Activated CD4-positive, alpha-beta T cell treated with anti-CD3 and anti-CD28 coated beads, Interleukin-10, Interleukin-2, amounts not matched to agents 100 ng/mL and 50 ng/mL, durations not matched to agents 16 hours and 8 hours (primary cell): ENCODE results near the gene KIF4A.
"Not testable (repeated sequence)": the region's sequence is repeated elsewhere in the genome, so short reads cannot be mapped to it uniquely, and the experiment has no call there.

Experiments used
- DNase-seq: peaks from one replicate; pipeline ENCODE4 v3.0.0-alpha.2; 2020

The KIF4A gene

GRCh38 chrX:70289793-70290770, at the start of gene KIF4A, which contains the start of gene PDZD11:
TSS of gene KIF4A (plus strand) at chrX:70290104. CDS start at chrX:70290459, 355 bp downstream.
TSS of gene PDZD11 (minus strand) at chrX:70289927. CDS start at chrX:70289341, 586 bp downstream.
- DNase-seq = peak; percentile 91

GRCh38 chrX:70240751-70241150, 49.2 kb upstream of the KIF4A start:
- no peak for DNase-seq

- no peak for DNase-seq
Measured at GRCh38 chrX:70241501-70241900, 48.4 kb upstream of the KIF4A start.

- not testable (repeated sequence) for DNase-seq
Measured at GRCh38 chrX:70243601-70244000, 46.3 kb upstream of the KIF4A start.

GRCh38 chrX:70244881-70245280, 45.0 kb upstream of the KIF4A start:
- no peak for DNase-seq

GRCh38 chrX:70247252-70247651, 42.7 kb upstream of the KIF4A start:
- no peak for DNase-seq

GRCh38 chrX:70252491-70252890, 37.4 kb upstream of the KIF4A start:
- no peak for DNase-seq

GRCh38 chrX:70253377-70254062, 36.4 kb upstream of the KIF4A start:
- peak; percentile 20 for DNase-seq

- DNase-seq = no peak
Measured at GRCh38 chrX:70254063-70254400, 35.9 kb upstream of the KIF4A start.

GRCh38 chrX:70254909-70255308, 35.0 kb upstream of the KIF4A start:
- DNase-seq = no peak

- no peak for DNase-seq
Measured at GRCh38 chrX:70255452-70255851, 34.5 kb upstream of the KIF4A start.

- DNase-seq = no peak
Measured at GRCh38 chrX:70257423-70258288, 32.2 kb upstream of the KIF4A start.

GRCh38 chrX:70260104-70260503, 29.8 kb upstream of the KIF4A start, which contains the start of gene P2RY4:
TSS of gene P2RY4 (minus strand) at chrX:70260204. CDS start at chrX:70259624, 580 bp downstream.
- no peak for DNase-seq

GRCh38 chrX:70262952-70263567, 26.8 kb upstream of the KIF4A start:
- DNase-seq = peak; percentile 60

GRCh38 chrX:70264784-70265183, 25.1 kb upstream of the KIF4A start:
- DNase-seq = no peak

- DNase-seq = no peak
Measured at GRCh38 chrX:70268034-70268433, 21.9 kb upstream of the KIF4A start, which contains the start of gene ARR3. TSS of gene ARR3 (plus strand) at chrX:70268334. CDS start at chrX:70269386, 1,052 bp downstream.

GRCh38 chrX:70274029-70274428, 15.9 kb upstream of the KIF4A start:
- not testable (repeated sequence) for DNase-seq

GRCh38 chrX:70279081-70279480, 10.8 kb upstream of the KIF4A start:
- DNase-seq = no peak

- no peak for DNase-seq
Measured at GRCh38 chrX:70280573-70280972, 9.3 kb upstream of the KIF4A start.

- DNase-seq = no peak
Measured at GRCh38 chrX:70281951-70282350, 8.0 kb upstream of the KIF4A start, which contains the start of gene RAB41. TSS of gene RAB41 (plus strand) at chrX:70282172. CDS start at chrX:70282218, 46 bp downstream.

- DNase-seq = no peak
Measured at GRCh38 chrX:70289168-70289792, 624 bp upstream of the KIF4A start.

- DNase-seq = no peak
Measured at GRCh38 chrX:70292788-70293187, 2.9 kb downstream of the KIF4A start.
